A673 (cell line): Measurements from ENCODE around the gene ERICH4. TPM values are rescaled to one million over a fixed set of nuclear protein-coding genes. Genes with fewer than 3 reads are reported as not detected.

Source experiments
- BruUV-seq: library from RNA; stranded (reverse); fragments of 400-500 nt; replicated peaks from 2 replicates; lab custom pipeline; 2021; lab: Mats Ljungman, UMichigan
- CTCF ChIA-PET: fragments of 300-600 bp; sonication (Branson Sonifier 250); formaldehyde crosslinking; loops from one replicate; lab custom pipeline; 2022; ENCODE audit warnings: antibody characterized with exemption; lab: Charles Lee
- POLR2A ChIA-PET: fragments of 300-600 bp; sonication (Branson Sonifier 250); formaldehyde crosslinking; loops from one replicate; lab custom pipeline; 2022; ENCODE audit warnings: antibody characterized with exemption; ENCODE audit not compliant: low non-redundant PET; lab: Charles Lee
- DNase-seq: peaks from one replicate; pipeline ENCODE4 v3.0.0-alpha.2; 2015; ENCODE audit warnings: low spot score
- H3K27ac ChIP-seq: fragments of 200-600 bp; sonication (generic); 2 replicates; pipeline ENCODE4 v1.5.1; 2016; ENCODE audit warnings: mixed run types, low read depth, mild to moderate bottlenecking, mixed read lengths, antibody characterized with exemption, low read length; ENCODE audit not compliant: poor library complexity, severe bottlenecking
- H3K27me3 ChIP-seq: fragments of 200-600 bp; sonication (generic); replicated peaks from 2 replicates; pipeline ENCODE4 v1.6.1; 2017; ENCODE audit warnings: mixed run types, low read depth, mild to moderate bottlenecking, mixed read lengths, antibody characterized with exemption, low read length; ENCODE audit not compliant: insufficient read depth, poor library complexity
- H3K36me3 ChIP-seq: fragments of 200-600 bp; sonication (generic); 2 replicates; pipeline ENCODE4 v1.6.1; 2016; ENCODE audit warnings: mixed run types, mild to moderate bottlenecking, mixed read lengths, antibody characterized with exemption, low read length; ENCODE audit not compliant: insufficient read depth, poor library complexity, severe bottlenecking
- H3K4me1 ChIP-seq: fragments of 200-600 bp; sonication (generic); 2 replicates; pipeline ENCODE4 v1.6.1; 2017; ENCODE audit warnings: mixed run types, mild to moderate bottlenecking, mixed read lengths, antibody characterized with exemption, low read length; ENCODE audit not compliant: insufficient read depth, poor library complexity, severe bottlenecking
- H3K4me3 ChIP-seq: fragments of 200-600 bp; sonication (generic); 2 replicates; pipeline ENCODE4 v1.5.1; 2016; ENCODE audit warnings: low read depth, mixed run types, mild to moderate bottlenecking, mixed read lengths, low read length; ENCODE audit not compliant: poor library complexity, severe bottlenecking
- H3K9me3 ChIP-seq: fragments of 200-600 bp; sonication (generic); 2 replicates; pipeline ENCODE4 v1.6.1; 2016; ENCODE audit warnings: mixed run types, low read depth, mild to moderate bottlenecking, mixed read lengths, antibody characterized with exemption, low read length; ENCODE audit not compliant: poor library complexity, severe bottlenecking
- EZH2 ChIP-seq: fragments of 200-600 bp; sonication (generic); IDR thresholded peaks from 2 replicates; pipeline ENCODE4 v1.6.1; 2017; ENCODE audit warnings: borderline replicate concordance, low read depth, mild to moderate bottlenecking, mixed read lengths, antibody characterized with exemption, low read length; ENCODE audit not compliant: poor library complexity, severe bottlenecking
- intact Hi-C: fragments of 100-400 bp; cut with micrococcal nuclease; formaldehyde crosslinking; loops from one replicate; pipeline ENCODE4 v1.10.0; 2022; ENCODE audit not compliant: unreplicated experiment
- total RNA-seq: library from RNA; stranded (reverse); gene quantifications from 2 replicates; pipeline ENCODE4 v1.2.3, GENCODE V29; 2021
- TF ChIP-seq, protein P1 (sequence below): fragments of 300-800, 200-600 bp; sonication (generic); conservative IDR thresholded peaks from 2 replicates; pipeline ENCODE4 v1.5.1; 2017; ENCODE audit warnings: low read depth, mild to moderate bottlenecking, antibody characterized with exemption, low read length, moderate library complexity, mixed read lengths

Gene ERICH4
- total RNA-seq, 1 experiment from 2014 or later = not detected

DNA sequence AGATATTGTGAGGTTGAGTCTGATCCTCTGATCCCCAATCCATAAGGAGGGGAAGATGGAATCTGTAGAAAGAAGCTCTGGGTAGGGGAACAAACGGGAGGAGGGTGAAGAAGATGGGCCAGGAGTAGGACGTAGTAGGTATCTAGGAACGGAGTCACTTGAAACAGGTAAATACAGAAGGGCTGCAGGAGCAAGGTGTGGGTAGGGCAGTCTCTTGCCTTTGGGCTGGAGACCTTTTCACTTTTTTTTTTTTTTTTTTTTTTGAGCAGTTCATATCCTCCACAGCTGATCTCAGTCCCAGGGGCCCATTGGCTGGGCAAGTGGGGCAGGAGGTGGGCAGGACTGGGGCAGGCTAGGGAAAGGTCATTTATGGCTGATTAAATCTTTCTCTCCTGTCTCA, 43.9 kb upstream of the ERICH4 start:
- Histone ChIP-seq H3K27ac (peak overlapping the region; percentile 1), H3K4me1 (peaks cover 10% of the 10 kb centered on the region), H3K9me3 (no peaks in the 10 kb centered on the region), H3K27me3 (no peaks in the 10 kb centered on the region), H3K4me3 (peak overlapping the region; percentile 86), H3K36me3 (no peaks in the 10 kb centered on the region)
- no peak for TF ChIP-seq EZH2
- TF ChIP-seq, protein P1, sequence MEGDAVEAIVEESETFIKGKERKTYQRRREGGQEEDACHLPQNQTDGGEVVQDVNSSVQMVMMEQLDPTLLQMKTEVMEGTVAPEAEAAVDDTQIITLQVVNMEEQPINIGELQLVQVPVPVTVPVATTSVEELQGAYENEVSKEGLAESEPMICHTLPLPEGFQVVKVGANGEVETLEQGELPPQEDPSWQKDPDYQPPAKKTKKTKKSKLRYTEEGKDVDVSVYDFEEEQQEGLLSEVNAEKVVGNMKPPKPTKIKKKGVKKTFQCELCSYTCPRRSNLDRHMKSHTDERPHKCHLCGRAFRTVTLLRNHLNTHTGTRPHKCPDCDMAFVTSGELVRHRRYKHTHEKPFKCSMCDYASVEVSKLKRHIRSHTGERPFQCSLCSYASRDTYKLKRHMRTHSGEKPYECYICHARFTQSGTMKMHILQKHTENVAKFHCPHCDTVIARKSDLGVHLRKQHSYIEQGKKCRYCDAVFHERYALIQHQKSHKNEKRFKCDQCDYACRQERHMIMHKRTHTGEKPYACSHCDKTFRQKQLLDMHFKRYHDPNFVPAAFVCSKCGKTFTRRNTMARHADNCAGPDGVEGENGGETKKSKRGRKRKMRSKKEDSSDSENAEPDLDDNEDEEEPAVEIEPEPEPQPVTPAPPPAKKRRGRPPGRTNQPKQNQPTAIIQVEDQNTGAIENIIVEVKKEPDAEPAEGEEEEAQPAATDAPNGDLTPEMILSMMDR = no peak
- DNase-seq = no peak
- no TSS peak for BruUV-seq
- ChIA-PET POLR2A (no interaction called here), CTCF (no interaction called here)
- intact Hi-C loops = loop anchor here (10.0 kb wide), 1 partner anchor 346 kb away; no protein-coding TSS in a partner anchor

DNA sequence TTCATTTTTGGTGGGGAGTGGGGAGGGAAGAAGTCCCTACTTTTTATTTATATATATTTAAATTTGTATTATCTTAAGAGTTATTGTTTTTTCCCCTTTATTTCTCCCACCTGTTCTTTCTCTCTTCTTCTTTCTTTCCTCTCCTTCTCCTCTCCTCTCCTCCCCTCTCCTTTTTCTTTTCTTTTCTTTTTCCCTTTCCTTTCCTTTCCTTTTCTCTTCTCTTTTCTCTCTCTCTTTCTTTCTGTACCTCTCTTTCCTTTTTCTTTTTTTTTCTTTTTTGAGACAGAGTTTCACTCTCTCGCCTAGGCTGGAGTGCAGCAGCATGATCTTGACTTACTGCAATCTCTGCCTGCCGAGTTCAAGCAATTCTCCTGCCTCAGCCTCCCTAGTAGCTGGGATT, 43.4 kb upstream of the ERICH4 start:
- CTCF ChIA-PET = no interaction called here
- POLR2A ChIA-PET = no interaction called here
- no peak for DNase-seq
- intact Hi-C loops = loop anchor here (10.0 kb wide), 1 partner anchor 345 kb away; no protein-coding TSS in a partner anchor
- no peaks in the 10 kb centered on the region for H3K9me3 ChIP-seq
- H3K4me1 ChIP-seq = peaks cover 10% of the 10 kb centered on the region
- BruUV-seq = no TSS peak
- H3K27me3 ChIP-seq = no peaks in the 10 kb centered on the region
- H3K4me3 ChIP-seq = no peak overlapping the region
- no peaks in the 10 kb centered on the region for H3K36me3 ChIP-seq
- TF ChIP-seq, protein P1 = no peak
- TF ChIP-seq EZH2 = no peak
- H3K27ac ChIP-seq = no peak overlapping the region

DNA sequence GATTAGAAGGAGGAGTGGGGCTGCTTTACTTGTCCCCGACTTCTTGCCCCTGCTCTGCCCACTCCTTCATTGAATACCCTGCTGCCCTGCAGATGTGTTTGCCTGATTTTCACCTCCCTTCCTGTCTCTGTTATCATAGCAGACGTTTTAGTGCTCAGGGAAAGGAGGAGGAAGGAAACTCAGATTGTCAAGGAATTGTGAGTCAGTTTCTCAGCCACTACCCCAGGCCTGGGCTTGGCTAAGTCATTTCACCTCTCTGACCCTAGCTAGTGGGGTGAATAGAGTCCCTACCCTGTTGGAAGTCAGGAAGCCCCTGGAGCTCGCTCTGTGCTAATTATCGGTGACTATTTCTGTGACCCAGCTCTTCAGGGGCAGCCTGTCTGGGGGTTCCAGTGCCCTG, 41.5 kb upstream of the ERICH4 start:
- TF ChIP-seq EZH2 = no peak
- TF ChIP-seq, protein P1 = no peak
- no peak for DNase-seq
- Histone ChIP-seq H3K4me1 (peaks cover 10% of the 10 kb centered on the region), H3K36me3 (no peaks in the 10 kb centered on the region), H3K27ac (no peak overlapping the region), H3K9me3 (no peaks in the 10 kb centered on the region), H3K27me3 (no peaks in the 10 kb centered on the region), H3K4me3 (no peak overlapping the region)
- intact Hi-C loops = no loop called here
- no TSS peak for BruUV-seq
- ChIA-PET CTCF (no interaction called here), POLR2A (no interaction called here)
